GM06990 (cell line): ENCODE measurements around the gene C2.
A peak's percentile ranks its signal among the peaks of the same experiment; 100 is the strongest.

Experiments used
- DNase-seq: peaks from one replicate; pipeline ENCODE4 v3.0.0-alpha.2; 2011; ENCODE audit not compliant: insufficient read length; ENCODE audit errors: extremely low read depth
- H3K27me3 ChIP-seq: replicated peaks from 2 replicates; pipeline ENCODE4 v1.6.0; 2011; ENCODE audit warnings: low read length; ENCODE audit not compliant: control insufficient read depth, insufficient read depth
- H3K36me3 ChIP-seq: 2 replicates; pipeline ENCODE4 v1.5.1; 2011; ENCODE audit warnings: low read length; ENCODE audit not compliant: control insufficient read depth, insufficient read depth
- H3K4me3 ChIP-seq: replicated peaks from 2 replicates; pipeline ENCODE4 v1.5.1; 2011; ENCODE audit warnings: low read depth, mild to moderate bottlenecking, control low read depth, low read length
- CTCF ChIP-seq: IDR thresholded peaks from 2 replicates; pipeline ENCODE4 v1.5.1; 2011; ENCODE audit warnings: low read length, control low read depth, mild to moderate bottlenecking, inconsistent platforms; ENCODE audit not compliant: insufficient read depth, poor library complexity, severe bottlenecking

The C2 gene

GRCh38 chr6:31887173-31888007 is 40.1 kb upstream of the C2 start:
- Histone ChIP-seq H3K27me3 (no peaks in the 10 kb centered on the region), H3K36me3 (peaks cover 43% of the 10 kb centered on the region), H3K4me3 (no peak overlapping the region)
- no peak for TF ChIP-seq CTCF
- DNase-seq: no peak

- peak; percentile 93 for TF ChIP-seq CTCF
- DNase-seq: no peak
- Histone ChIP-seq H3K36me3 (peaks cover 36% of the 10 kb centered on the region), H3K4me3 (no peak overlapping the region), H3K27me3 (no peaks in the 10 kb centered on the region)
These were observed 39.0 kb upstream of the C2 start for GRCh38 chr6:31888276-31889258.

- no peak for DNase-seq
- no peak for TF ChIP-seq CTCF
- peaks cover 32% of the 10 kb centered on the region for H3K36me3 ChIP-seq
- H3K4me3 ChIP-seq: no peak overlapping the region
- H3K27me3 ChIP-seq: no peaks in the 10 kb centered on the region
These were observed 38.1 kb upstream of the C2 start for GRCh38 chr6:31889331-31889972.

- TF ChIP-seq CTCF: no peak
- H3K36me3 ChIP-seq: peaks cover 17% of the 10 kb centered on the region
- DNase-seq: no peak
These were observed 34.7 kb upstream of the C2 start for GRCh38 chr6:31892821-31893220.

GRCh38 chr6:31896493-31896855 is 31.0 kb upstream of the C2 start:
- Histone ChIP-seq H3K27me3 (no peaks in the 10 kb centered on the region), H3K4me3 (peak overlapping the region; percentile 92), H3K36me3 (peaks cover 6% of the 10 kb centered on the region)
- DNase-seq: no peak
- TF ChIP-seq CTCF: no peak

More at GRCh38 chr6:31892821-31893220, 34.7 kb upstream of the C2 start:
- Histone ChIP-seq H3K27me3 (no peaks in the 10 kb centered on the region), H3K4me3 (no peak overlapping the region)
